HG03139 (cell line): Measurements from ENCODE around the gene NME5.
"Not testable (repeated sequence)": the region's sequence is repeated elsewhere in the genome, so short reads cannot be mapped to it uniquely, and the experiment has no call there.

Experiments
- ATAC-seq: cut with Tn5 transposase; IDR thresholded peaks from one replicate; pipeline ENCODE4 v1.9.1; 2021; ENCODE audit not compliant: unreplicated experiment

The NME5 gene, protein sequence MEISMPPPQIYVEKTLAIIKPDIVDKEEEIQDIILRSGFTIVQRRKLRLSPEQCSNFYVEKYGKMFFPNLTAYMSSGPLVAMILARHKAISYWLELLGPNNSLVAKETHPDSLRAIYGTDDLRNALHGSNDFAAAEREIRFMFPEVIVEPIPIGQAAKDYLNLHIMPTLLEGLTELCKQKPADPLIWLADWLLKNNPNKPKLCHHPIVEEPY

GRCh38 chr5:138138949-138139780 lies at the start of gene NME5:
Gene NME5, minus strand, starts transcription at chr5:138139428. Its CDS starts 648 bp downstream, at chr5:138138780.
- ATAC-seq, result no peak

DNA sequence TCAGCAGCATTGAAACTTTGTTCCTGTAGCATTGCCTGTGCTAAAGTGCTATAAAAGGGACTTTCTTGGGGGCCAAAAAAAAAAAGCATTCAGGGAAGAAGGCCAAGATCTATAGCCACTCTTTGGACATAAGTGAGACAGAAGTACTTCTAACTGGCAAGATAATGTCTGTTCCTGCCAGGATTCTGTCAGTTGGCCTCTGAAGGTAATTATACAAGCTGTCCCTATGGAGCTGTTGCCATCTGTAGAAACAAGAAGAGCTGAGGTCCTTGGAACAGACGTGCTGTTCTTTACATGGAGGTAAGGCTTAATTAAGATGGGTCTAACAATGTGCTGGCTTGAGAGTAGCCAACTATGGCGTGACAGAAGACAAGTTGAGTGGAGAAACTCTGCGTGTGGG lies 49.4 kb upstream of the NME5 start:
- no peak for ATAC-seq

DNA sequence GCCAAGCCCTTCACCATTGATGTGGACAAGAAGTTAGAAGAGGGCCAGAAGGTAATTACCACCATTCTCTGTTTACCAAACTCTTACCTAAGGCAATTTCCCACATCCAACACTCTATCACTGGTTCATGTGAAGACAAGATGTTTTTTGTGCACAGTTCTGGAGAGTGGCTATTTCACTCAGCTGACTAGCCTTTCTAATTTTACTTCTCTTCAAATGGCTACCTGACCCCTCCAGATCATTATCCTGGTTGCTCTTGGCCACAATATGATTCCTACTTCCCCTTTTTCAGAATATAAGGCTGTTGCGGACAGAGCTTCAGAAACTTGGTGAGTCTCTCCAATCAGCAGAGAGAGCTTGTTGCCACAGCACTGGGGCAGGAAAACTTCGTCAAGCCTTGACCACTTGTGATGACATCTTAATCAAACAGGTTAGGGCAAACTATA lies 46.8 kb upstream of the NME5 start:
- no peak for ATAC-seq

- no peak for ATAC-seq
Measured at GRCh38 chr5:138182808-138183207, 43.6 kb upstream of the NME5 start.

GRCh38 chr5:138180841-138181240 lies 41.6 kb upstream of the NME5 start:
- no peak for ATAC-seq

DNA sequence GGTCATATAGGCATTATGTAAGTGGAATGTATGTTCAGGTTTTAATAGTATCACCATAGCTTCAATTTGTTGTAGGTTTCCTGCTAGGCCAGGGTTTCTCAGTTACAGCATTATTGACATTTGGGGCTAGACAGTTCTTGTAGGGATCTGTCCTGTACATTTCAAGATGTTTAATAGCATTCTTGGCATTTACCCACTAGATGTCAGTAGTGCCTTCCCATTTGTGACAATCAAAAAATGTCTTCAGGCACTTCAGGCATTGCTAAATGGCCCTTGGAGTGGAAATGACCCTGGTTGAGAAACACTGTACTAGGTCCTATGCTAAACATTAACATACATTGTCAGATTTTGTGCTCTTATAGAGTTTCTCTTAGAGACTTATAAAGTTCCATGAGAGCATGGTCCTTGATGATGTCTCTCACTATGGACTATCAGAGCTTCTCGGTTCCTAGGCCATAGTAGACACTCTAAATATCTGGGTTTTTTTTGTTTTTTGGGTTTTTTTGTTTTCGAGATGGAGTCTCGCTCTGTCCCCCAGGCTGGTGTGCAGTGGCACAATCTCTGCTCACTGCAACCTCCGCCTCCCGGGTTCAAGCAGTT lies 41.1 kb upstream of the NME5 start:
- ATAC-seq, result no peak

GRCh38 chr5:138179277-138179857 lies 40.1 kb upstream of the NME5 start:
- no peak for ATAC-seq

DNA sequence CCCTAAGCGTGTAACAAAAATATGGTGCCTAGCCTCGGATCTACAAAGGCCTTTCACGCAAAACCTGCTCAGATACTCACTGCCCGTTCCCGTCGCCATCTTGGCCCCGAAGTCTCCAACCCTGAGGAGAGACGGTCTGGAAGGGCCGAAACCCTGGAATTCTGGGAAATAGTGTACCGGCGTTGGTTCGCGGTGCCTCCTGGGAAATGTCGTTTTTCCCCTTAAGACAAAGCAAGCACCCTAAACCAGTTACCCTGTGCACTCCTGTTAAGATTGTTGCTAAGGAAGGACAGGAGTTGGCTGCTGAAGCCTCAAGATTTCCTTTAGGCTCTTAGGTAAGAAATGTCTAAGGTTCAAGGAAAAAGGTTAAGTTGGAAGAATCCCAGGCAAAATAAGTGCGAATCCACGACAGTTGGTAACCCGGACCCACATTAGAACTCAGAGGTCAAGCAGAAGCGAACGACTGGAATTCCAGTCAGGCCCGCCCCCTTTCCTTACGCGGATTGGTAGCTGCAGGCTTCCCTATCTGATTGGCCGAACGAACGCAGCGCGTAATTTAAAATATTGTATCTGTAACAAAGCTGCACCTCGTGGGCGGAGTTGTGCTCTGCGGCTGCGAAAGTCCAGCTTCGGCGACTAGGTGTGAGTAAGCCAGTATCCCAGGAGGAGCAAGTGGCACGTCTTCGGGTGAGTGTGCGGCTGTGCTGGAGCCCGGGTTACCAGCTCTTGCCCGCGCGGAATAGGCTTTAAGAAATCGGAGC lies 39.5 kb upstream of the NME5 start, which contains the start of the genes BRD8 and KIF20A:
BRD8 (minus strand) TSS at position 115 of the 761 bp plus-strand sequence; CDS start at position 99, 16 bp downstream.
KIF20A (plus strand) TSS at position 597 of the 761 bp plus-strand sequence. CDS start 569 bp downstream, outside the sequence.
- ATAC-seq, result peak; percentile 90

- ATAC-seq, result no peak
Measured at GRCh38 chr5:138177941-138178515, 38.8 kb upstream of the NME5 start.

DNA sequence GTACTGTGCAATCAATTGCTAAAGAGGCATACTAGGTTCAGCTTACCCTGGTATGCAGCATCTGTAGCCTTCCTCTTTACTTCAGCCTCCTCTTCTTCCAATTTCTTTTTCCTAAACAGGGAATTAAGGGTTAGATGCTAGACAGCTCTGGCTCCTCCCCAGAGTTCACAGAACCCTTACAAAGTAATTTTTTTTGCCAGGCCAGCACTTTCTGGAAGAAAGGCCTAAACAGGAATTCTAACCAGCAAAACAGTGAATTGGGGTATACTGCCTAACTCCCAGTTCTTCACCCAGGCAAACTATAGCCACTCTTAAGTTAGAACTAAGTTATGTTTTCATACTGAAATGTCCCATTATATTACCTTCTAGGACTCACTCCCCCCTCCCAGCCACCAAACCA lies 31.1 kb upstream of the NME5 start:
- ATAC-seq, result no peak

DNA sequence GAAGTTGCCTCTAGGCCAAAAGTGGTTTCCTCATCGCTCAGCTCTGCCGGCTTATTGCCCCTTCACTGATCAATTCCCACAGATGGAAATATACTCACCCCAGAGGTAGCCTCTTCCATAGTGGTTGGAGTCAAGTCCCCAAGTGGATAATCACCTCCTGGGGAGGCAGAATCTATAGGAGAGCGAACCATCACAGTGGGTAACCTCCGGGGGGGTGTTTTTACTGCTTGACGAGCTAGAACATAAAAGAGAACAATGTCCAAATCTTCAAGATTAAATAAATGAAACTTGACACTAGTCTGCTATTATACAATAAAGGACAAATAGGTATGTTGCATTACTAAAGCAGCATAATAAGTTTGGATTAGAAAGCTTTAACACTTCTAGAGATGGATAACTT lies 29.9 kb upstream of the NME5 start:
- ATAC-seq, result no peak

DNA sequence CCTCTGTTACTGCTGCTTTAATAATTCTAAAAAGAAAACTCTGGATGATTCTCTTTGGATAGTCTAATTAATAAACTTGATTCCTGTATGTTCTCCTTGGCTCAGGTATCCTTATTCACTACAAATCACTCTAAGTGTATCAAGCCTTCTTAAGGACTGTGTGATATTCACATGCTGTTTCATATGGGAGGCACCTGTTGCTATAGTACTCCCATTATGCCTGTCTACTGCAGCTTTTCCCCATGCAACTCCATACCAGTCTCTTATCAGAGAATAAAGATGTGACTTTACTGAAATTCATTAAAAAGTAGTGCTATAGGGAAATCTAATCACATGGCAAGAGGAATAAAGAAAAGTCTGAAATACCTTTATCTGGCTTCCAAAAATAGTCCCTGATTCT lies 24.5 kb upstream of the NME5 start:
- no peak for ATAC-seq

- ATAC-seq, result no peak
Measured at GRCh38 chr5:138160706-138161105, 21.5 kb upstream of the NME5 start.

GRCh38 chr5:138159666-138160065 lies 20.4 kb upstream of the NME5 start:
- no peak for ATAC-seq

- no peak for ATAC-seq
Measured at GRCh38 chr5:138157626-138158025, 18.4 kb upstream of the NME5 start.

GRCh38 chr5:138155977-138156376 lies 16.7 kb upstream of the NME5 start:
- not testable (repeated sequence) for ATAC-seq

GRCh38 chr5:138149530-138149929 lies 10.3 kb upstream of the NME5 start:
- no peak for ATAC-seq

GRCh38 chr5:138148811-138149210 lies 9.6 kb upstream of the NME5 start:
- no peak for ATAC-seq

DNA sequence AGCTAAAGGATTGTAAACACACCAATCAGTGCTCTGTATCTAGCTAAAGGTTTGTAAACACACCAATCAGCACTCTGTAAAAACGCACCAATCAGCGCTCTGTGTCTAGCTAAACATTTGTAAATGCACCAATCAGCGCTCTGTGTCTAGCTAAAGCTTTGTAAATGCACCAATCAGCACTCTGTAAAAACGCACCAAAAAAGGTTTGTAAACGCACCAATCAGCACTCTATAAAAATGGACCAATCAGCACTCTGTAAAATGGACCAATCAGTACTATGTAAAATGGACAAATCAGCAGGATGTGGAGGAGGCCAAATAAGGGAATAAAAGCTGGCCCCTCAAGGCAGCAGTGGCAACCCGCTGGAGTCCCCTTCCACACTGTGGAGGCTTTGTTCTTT lies 4.3 kb upstream of the NME5 start:
- not testable (repeated sequence) for ATAC-seq

DNA sequence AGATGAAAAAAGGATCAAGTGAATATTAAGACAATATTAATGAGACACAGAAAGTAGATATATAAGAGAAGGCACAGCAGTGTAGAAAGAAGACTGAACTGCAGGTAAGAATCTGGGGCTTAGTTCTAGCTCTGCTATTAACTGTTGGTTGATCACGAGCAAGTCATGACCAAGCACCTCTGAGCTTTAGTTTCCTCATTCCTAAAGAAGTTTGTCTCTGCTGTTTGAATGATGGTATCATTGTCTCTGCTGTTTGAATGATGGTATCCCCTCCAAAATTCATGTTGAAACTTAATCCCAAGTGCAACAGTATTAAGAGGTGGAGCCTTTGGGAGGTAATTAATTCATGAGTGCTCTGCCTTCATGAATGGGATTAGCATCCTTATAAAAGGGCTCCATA lies 2.5 kb upstream of the NME5 start:
- no peak for ATAC-seq
